Adrenal gland (tissue), 5 donors: Measurements from ENCODE around the gene FTSJ1.

Source experiments
- POLR2A ChIP-seq, 2 donors: fragments of 450-650 bp; IDR thresholded peaks; one replicate each; pipeline ENCODE4 v1.6.1; 2017; ENCODE audit warnings: antibody characterized with exemption in 2 of 2, mild to moderate bottlenecking in 2 of 2, moderate library complexity in 1 of 2
- TF ChIP-seq, protein P1 (sequence below), 6 experiments: fragments of 450-650 bp in 4 of 6; fragments of 200-600 bp in 2 of 6; sonication (generic) in 1 of 6; IDR thresholded peaks; 1 replicate in 5 of 6; 2 replicates in 1 of 6; pipeline versions ENCODE4 v1.5.1 to v1.8.0; 2016 to 2021; ENCODE audit warnings: antibody characterized with exemption in 6 of 6, mild to moderate bottlenecking in 2 of 6, moderate library complexity in 1 of 6
- donor health status: DM: no; HTN: no; CAD: no.

GRCh38 chrX:48465336-48465933, 10.6 kb upstream of the FTSJ1 start:
- TF ChIP-seq, protein P1, sequence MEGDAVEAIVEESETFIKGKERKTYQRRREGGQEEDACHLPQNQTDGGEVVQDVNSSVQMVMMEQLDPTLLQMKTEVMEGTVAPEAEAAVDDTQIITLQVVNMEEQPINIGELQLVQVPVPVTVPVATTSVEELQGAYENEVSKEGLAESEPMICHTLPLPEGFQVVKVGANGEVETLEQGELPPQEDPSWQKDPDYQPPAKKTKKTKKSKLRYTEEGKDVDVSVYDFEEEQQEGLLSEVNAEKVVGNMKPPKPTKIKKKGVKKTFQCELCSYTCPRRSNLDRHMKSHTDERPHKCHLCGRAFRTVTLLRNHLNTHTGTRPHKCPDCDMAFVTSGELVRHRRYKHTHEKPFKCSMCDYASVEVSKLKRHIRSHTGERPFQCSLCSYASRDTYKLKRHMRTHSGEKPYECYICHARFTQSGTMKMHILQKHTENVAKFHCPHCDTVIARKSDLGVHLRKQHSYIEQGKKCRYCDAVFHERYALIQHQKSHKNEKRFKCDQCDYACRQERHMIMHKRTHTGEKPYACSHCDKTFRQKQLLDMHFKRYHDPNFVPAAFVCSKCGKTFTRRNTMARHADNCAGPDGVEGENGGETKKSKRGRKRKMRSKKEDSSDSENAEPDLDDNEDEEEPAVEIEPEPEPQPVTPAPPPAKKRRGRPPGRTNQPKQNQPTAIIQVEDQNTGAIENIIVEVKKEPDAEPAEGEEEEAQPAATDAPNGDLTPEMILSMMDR (IDR thresholded peaks at IDR 0.05), result no peak
- TF ChIP-seq POLR2A (IDR thresholded peaks at IDR 0.05), result no peak
